Measurements from ENCODE around the gene MZB1. TPM values are rescaled to one million over a fixed set of nuclear protein-coding genes. Genes with fewer than 3 reads are reported as not detected.

MZB1 gene
- total RNA-seq, 1 donor, result 0.18 TPM

- no peak for DNase-seq (ENCODE audit: low read depth)
- H3K4me3 ChIP-seq (ENCODE audit: low read depth, low read length), result no peak overlapping the region
- no peak for TF ChIP-seq CTCF (IDR thresholded peaks at IDR 0.05; ENCODE audit: insufficient read depth, low read length)
Observed at GRCh38 chr5:139386050-139386438, 3.7 kb downstream of the MZB1 start.

DNA sequence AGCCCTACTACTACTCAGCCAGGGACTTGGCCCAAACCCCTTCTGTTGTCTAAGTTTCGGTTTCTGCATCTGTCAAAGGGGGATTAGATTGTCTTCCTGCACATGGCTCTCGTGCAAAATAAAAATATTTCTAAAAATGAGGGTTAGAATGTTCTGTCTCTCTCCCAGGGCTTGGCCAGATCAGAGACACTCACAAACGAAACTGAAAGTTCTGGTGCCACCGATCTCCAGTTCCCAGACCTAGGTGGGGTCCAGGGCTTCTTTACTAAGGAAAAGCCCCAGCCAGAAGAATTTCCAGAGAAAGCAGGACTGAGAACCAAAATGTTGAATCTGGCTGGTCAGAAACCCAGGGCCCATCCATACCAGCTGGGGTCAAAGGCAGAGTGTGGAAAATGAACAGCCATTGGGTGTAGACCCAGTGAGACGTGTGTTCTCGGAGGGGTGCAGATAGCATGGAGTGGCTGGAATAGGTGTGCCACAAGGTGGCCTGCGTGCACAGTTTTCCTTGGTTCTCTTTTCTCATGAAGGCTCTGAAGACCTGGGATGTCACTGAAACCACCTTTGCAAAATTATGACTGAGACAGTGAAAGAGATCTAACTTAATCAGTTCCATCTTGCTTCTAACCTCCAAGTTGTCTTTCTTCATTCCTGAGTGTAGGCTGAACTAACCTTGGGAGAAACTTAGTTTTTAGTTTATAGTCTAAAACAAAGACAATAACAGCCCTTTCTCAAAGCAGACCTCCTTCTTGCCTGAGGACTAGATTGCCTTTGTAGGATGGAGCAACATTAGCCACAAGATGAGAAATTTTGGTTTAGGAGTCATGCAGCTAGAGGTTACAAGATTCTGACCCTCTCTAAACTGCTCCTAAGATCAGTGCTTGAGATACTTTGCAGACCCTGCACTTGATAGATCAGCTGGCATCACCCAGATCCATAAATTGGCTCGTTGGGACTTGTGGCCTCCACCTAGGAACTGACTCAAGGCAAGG, 4.4 kb downstream of the MZB1 start:
- peak; percentile 54 for DNase-seq (ENCODE audit: low read depth)
- peak overlapping the region; percentile 47 for H3K4me3 ChIP-seq (ENCODE audit: low read depth, low read length)
- TF ChIP-seq CTCF (IDR thresholded peaks at IDR 0.05; ENCODE audit: insufficient read depth, low read length), result peak; percentile 7

GRCh38 chr5:139384591-139385051, 5.1 kb downstream of the MZB1 start:
- no peak for TF ChIP-seq CTCF (IDR thresholded peaks at IDR 0.05; ENCODE audit: insufficient read depth, low read length)
- no peak for DNase-seq (ENCODE audit: low read depth)
- no peak overlapping the region for H3K4me3 ChIP-seq (ENCODE audit: low read depth, low read length)

- no peak for TF ChIP-seq CTCF (IDR thresholded peaks at IDR 0.05; ENCODE audit: insufficient read depth, low read length)
- DNase-seq (ENCODE audit: low read depth), result no peak
- no peak overlapping the region for H3K4me3 ChIP-seq (ENCODE audit: low read depth, low read length)
Observed at GRCh38 chr5:139383993-139384590, 5.6 kb downstream of the MZB1 start.

DNA sequence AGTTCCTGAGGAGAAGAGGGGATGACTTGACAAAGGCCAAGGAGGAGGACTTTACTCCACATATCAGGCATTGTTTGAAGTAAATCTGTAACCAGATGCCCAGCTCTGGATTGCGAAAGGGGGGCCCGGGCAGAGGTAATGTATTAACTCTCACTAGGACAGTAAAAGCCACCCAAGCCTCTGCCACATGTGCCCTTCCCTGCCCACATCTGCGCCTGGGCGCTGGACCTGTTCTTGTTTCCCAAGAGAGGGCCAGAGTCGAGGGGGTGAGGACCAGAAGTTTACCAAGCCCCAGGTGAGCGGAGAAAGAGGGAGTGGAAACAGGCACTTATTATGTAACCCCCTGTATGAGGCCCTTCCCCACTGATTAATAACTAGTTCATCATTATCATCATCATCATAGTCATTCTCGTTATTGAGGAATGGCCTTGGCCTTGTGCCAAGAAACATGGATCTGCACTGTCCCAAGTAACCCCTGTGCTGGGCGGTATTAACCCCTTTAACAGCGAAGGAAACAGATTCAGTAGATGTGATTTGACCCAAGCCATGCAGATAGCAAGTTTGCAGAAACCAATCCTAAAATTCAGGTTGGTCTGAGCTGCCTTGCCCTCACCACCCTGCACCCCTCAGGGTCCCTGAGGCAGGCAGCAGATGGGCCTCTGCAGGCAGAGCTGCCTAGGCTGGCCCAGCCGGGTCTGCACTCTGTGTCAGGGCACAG, 6.3 kb downstream of the MZB1 start, which contains the start of gene SLC23A1:
TSS of gene SLC23A1 (minus strand) at position 23 of the 718 bp plus-strand sequence. CDS start 44 bp downstream, outside the sequence.
- no peak within 1 kb of the TSS for H3K4me3 ChIP-seq (ENCODE audit: low read depth, low read length)
- no peak for DNase-seq (ENCODE audit: low read depth)
- TF ChIP-seq CTCF (IDR thresholded peaks at IDR 0.05; ENCODE audit: insufficient read depth, low read length), result no peak

DNA sequence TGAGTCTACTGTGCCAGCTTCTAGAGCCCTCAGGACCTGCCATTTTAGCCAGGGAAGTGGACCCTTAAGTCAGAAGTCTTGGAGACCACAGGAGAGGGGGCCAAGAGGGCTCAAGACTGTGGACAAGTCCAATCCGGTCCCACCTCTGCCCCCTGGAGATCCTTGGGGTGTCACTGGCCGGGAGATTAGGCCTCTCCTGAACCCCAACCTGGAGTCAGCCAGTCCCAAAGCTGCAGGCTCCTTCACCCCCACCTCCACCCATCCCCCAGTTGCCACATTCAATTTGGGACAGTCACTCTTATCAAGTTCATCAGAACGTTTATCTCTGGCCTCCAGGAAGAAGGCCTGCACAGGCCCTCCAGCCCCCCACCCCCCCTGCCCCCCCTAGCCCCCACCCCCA, 6.9 kb downstream of the MZB1 start:
- H3K4me3 ChIP-seq (ENCODE audit: low read depth, low read length), result no peak overlapping the region
- DNase-seq (ENCODE audit: low read depth), result no peak
- TF ChIP-seq CTCF (IDR thresholded peaks at IDR 0.05; ENCODE audit: insufficient read depth, low read length), result no peak
